ENCODE measurements around the gene MOSPD2.

Gene MOSPD2

DNA sequence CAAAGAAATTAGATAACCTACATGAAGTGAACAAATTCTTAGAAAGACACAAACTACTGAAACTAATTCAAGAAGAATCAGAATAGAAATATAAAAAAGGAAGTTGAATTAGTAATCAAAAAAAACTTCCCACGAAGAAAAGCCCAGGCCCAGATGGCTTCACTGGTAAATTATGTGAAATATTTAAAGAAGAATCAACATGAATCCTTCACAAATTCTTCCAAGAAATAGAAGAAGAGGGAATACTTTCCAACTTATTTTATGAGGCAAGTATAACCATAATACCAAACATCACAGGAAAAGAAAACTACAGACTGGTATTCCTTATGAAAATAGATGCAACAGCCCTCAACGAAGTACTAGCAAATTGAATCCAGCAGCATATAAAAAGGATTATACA is 30.7 kb downstream of the MOSPD2 start:
- no peak for FAIRE-seq

GRCh38 chrX:14913241-14913640 is 40.0 kb downstream of the MOSPD2 start:
- FAIRE-seq: no peak
- no peak for DNase-seq (ENCODE audit: extremely low spot score, insufficient read length, low read depth)

More for the DNA sequence above, 30.7 kb downstream of the MOSPD2 start:
- DNase-seq (ENCODE audit: extremely low spot score, insufficient read length, low read depth): no peak

DNA sequence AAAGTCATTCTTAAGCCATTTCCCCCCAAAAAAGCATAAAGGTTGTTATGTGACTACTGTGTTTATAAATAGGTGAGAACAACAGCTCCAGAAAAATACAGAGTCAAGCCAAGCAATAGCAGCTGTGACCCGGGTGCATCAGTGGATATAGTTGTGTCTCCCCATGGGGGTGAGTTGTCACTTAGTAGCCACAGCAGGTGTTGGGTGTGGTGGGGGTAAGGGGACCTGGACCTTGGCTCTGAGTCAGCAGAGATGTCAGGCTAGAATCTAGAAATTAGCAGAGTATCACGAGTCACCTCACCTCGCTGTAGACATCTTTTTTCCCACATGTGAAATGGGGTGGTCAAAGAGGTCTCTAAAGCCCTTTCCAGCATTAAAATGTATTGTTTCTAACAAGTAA is 42.4 kb downstream of the MOSPD2 start:
- DNase-seq (ENCODE audit: extremely low spot score, insufficient read length, low read depth) (no peak), FAIRE-seq (no peak)

DNA sequence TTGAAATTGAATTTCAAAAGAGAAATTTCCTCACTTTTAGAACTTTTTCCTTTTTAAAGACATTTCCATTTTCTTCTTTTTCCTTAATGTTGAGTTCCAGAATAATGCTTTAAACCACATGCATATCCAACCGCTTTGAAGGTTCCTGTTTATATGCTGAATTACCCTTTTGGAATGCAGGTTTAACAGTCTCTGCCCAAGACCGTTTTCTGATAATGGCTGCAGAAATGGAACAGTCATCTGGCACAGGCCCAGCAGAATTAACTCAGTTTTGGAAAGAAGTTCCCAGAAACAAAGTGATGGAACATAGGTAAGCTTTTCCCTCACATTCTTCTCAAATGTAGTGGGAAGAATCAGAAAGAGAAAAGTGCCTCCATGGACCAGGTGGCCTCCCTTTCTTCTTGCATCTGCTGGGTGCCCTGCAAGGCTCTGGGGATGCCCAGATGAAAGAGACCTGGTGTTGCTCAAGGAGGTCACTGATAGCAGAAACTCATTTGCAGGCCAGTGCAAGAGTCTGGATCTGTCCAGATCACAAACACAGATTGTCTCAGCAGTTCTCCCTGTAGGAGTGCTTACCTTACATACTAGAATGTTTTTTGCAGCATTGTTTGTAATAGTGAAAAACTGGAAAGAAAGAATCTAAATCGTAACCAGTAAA is 42.9 kb downstream of the MOSPD2 start:
- FAIRE-seq (no peak), DNase-seq (ENCODE audit: extremely low spot score, insufficient read length, low read depth) (no peak)

- FAIRE-seq (no peak), DNase-seq (ENCODE audit: extremely low spot score, insufficient read length, low read depth) (no peak)
Observed at GRCh38 chrX:14919407-14919806, 46.2 kb downstream of the MOSPD2 start.

- DNase-seq (ENCODE audit: extremely low spot score, insufficient read length, low read depth) (no peak), FAIRE-seq (no peak)
Observed at GRCh38 chrX:14920196-14920595, 47.0 kb downstream of the MOSPD2 start.

- no peak for DNase-seq (ENCODE audit: extremely low spot score, insufficient read length, low read depth)
- FAIRE-seq: no peak
Observed at GRCh38 chrX:14922437-14922836, 49.2 kb downstream of the MOSPD2 start.

- FAIRE-seq (no peak), DNase-seq (ENCODE audit: extremely low spot score, insufficient read length, low read depth) (no peak)
Observed at GRCh38 chrX:14923761-14924160, 50.5 kb downstream of the MOSPD2 start.

GRCh38 chrX:14926471-14926870 is 53.2 kb downstream of the MOSPD2 start:
- DNase-seq (ENCODE audit: extremely low spot score, insufficient read length, low read depth): no peak
- no peak for FAIRE-seq

DNA sequence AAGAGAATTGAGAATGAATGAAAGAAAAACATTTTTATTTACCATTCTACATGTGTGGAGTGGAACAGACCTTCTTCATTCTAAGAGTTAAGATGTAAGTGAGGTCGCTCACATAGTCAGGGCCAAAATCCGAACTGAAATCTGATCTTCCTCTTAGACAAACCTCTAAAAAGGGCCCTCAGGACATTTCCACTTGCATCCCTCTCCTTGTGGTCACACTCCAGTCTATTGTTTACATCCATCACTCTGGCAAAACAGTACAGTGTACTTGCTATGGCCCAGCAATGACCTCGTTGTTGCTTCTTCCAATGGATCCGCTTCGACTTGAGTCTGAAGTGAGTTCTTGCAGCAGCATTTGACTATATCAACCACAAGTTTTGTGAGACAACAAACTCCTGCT is 54.2 kb downstream of the MOSPD2 start:
- FAIRE-seq (no peak), DNase-seq (ENCODE audit: extremely low spot score, insufficient read length, low read depth) (no peak)

DNA sequence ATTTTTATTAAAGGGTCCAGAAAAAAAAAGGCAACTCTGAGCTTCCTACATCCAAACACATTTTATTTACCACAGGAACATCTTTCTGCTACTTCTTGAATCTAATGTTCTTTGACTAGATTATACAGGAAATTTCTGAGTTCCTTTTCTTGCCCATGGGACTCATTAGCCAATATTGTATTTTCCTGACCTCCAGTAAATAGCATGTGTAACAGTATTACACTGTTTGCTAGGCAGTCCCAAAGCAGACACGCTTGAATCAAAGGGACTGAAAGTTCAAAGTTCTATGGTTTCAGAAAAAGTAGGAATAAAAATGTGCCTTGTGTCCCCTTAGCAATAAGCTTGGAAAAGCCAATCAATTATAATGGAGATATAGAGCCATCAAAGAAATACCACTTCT is 57.4 kb downstream of the MOSPD2 start:
- FAIRE-seq (no peak), DNase-seq (ENCODE audit: extremely low spot score, insufficient read length, low read depth) (no peak)

DNA sequence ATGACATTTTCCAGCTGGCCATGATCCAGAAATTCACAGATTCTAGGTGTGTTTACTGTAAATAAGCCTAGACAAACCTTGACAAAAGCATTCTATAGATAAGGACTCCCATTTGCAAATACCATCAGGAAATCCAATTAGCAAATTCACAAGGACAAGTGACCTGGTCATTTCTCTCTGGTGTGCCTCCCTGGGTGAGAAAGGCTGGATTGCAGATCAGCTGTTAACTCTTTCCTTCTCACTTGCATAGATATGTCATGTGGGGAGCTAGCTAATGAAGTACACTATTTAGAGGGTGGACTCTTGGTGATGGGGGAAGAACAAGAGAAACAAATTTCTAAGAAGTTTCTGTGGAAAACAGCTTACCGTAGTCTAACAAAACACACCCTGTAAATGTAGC is 58.9 kb downstream of the MOSPD2 start:
- FAIRE-seq: no peak
- DNase-seq (ENCODE audit: extremely low spot score, insufficient read length, low read depth): no peak

- FAIRE-seq (no peak), DNase-seq (ENCODE audit: extremely low spot score, insufficient read length, low read depth) (no peak)
Observed at GRCh38 chrX:14934423-14934822, 61.2 kb downstream of the MOSPD2 start.

GRCh38 chrX:14936561-14936960 is 63.3 kb downstream of the MOSPD2 start:
- DNase-seq (ENCODE audit: extremely low spot score, insufficient read length, low read depth) (no peak), FAIRE-seq (no peak)

DNA sequence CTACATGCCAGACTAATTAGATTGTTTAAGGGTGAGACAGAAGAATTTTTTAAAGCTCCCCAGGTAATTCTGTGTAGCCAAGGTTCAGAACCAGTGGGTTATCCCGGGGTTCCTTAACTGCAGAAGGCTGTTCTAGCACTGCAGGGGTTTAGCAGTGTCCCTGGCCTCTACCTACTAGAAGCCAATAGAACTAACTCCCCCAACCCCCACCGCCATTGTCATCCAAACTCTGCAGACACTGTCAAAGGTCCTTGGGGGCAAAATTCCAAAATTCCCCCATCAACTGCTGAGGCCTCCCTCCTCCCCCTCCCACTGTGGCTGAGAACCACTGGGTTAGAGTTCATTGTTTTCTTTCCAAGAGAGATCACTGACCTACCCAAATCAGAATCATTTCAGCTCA is 66.4 kb downstream of the MOSPD2 start:
- DNase-seq (ENCODE audit: extremely low spot score, insufficient read length, low read depth) (no peak), FAIRE-seq (no peak)

DNA sequence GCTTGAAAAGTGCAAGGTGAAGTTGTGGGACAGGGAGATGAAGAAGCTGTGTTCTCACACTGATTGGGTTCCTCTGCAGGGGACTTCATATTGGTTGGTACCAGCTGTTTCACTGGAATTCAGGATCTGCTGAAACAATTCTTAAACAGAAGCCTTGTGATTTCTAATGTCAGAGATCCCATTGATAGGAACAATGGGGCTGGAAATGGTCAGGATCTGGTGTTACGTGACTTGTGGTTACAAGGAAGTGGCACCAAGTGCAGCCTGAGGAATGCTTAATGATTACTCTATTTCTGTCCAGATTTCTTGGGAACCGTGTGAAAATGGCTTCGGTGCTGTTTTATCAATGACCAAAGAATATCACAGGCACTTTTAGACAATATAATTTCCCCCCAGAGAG is 68.1 kb downstream of the MOSPD2 start:
- DNase-seq (ENCODE audit: extremely low spot score, insufficient read length, low read depth): no peak
- FAIRE-seq: no peak

- no peak for FAIRE-seq
- no peak for DNase-seq (ENCODE audit: extremely low spot score, insufficient read length, low read depth)
Observed at GRCh38 chrX:14942341-14942740, 69.1 kb downstream of the MOSPD2 start.

DNA sequence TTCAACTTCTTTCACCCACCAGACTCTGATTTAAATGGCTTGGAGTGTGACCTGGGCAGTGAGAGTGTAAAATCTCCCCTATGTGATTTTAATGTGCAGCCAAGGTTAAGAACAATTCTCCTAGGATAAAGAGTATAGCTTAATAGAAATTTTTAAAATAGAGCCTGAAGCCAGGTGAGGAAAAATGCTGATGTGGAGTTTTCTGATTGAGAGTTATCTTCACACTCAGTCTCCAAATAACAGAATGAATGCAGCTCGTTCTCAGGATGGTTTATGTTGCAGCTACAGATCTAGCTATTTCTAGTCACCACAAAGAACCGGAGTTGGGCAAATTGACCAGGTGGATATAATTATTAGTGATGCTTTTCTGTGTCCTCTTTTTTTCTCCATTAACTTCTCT is 70.7 kb downstream of the MOSPD2 start:
- no peak for FAIRE-seq

GRCh38 chrX:14946606-14947155 is 73.5 kb downstream of the MOSPD2 start:
- no peak for FAIRE-seq

More for the DNA sequence above, 70.7 kb downstream of the MOSPD2 start:
- DNase-seq (ENCODE audit: extremely low spot score, insufficient read length, low read depth): no peak

GRCh38 chrX:14948691-14949090 is 75.5 kb downstream of the MOSPD2 start:
- DNase-seq (ENCODE audit: extremely low spot score, insufficient read length, low read depth): no peak
- no peak for FAIRE-seq

More at GRCh38 chrX:14946606-14947155, 73.5 kb downstream of the MOSPD2 start:
- no peak for DNase-seq (ENCODE audit: extremely low spot score, insufficient read length, low read depth)

DNA sequence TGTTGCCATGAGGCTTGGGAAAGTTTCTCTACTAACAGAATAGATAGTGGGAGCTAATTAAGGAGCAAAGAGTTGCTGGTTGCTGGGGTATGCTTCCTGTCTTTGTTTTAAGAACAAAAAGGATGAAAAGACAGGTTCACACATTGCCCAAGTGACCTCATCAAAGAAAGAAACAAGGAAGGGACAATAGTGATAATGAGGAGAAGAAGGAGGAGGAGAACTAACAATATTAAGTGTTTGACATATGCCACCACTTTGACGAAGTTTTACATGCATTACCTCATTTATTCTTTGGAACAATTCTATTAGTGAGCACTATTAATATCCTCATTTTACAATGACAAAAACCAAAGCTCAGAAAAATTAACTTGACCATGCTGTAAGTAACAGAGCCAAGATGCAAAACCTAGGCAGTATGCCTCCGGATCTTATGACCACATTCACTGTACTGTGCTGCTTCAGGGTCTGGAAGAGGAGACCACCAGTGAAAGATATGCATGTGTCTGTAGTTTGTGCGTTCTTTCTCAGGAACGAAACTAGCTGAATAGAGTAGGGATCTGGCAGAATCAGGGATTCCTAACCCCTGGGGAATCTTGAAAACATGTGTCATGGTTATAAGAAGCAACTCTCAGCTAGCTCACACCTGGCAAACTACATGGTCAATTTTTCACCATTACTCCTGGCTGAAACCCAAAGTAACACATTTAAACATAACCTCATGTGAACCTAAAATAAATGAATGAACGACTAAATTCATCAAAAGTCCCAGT is 83.8 kb downstream of the MOSPD2 start:
- DNase-seq (ENCODE audit: extremely low spot score, insufficient read length, low read depth) (no peak), FAIRE-seq (no peak)

All from GM18507 (cell line).